Liver (tissue), 9 donors: ENCODE measurements around the gene TWIST2. TPM values are rescaled to one million over a fixed set of nuclear protein-coding genes. Genes with fewer than 3 reads are reported as not detected.

Experiments
- DNase-seq: peaks from one replicate; pipeline ENCODE4 v3.0.0-alpha.2; 2017; ENCODE audit warnings: low spot score
- H3K27ac ChIP-seq, 2 donors: one replicate each; pipeline ENCODE4 v1.7.0; 2013; ENCODE audit warnings: inconsistent platforms in 2 of 2, low read length in 2 of 2, control low read depth in 1 of 2, low read depth in 1 of 2, mild to moderate bottlenecking in 1 of 2
- H3K27me3 ChIP-seq, 4 donors: one replicate each; pipeline versions ENCODE4 v1.6.1 to v1.7.0; 2013; ENCODE audit warnings: low read length in 3 of 4, inconsistent platforms in 1 of 4, mild to moderate bottlenecking in 1 of 4, moderate library complexity in 1 of 4; ENCODE audit not compliant: control insufficient read depth in 4 of 4, insufficient read depth in 4 of 4
- H3K36me3 ChIP-seq, 4 donors: one replicate each; pipeline versions ENCODE4 v1.6.1 to v1.7.0; 2013; ENCODE audit warnings: low read length in 3 of 4, mild to moderate bottlenecking in 3 of 4, low read depth in 1 of 4, moderate library complexity in 1 of 4; ENCODE audit not compliant: control insufficient read depth in 4 of 4, insufficient read depth in 3 of 4
- H3K4me1 ChIP-seq, 4 donors: one replicate each; pipeline versions ENCODE4 v1.6.1 to v1.7.0; 2013; ENCODE audit warnings: low read length in 3 of 4, mild to moderate bottlenecking in 3 of 4, moderate library complexity in 1 of 4; ENCODE audit not compliant: control insufficient read depth in 4 of 4, insufficient read depth in 4 of 4
- H3K4me3 ChIP-seq, 3 donors: one replicate each; pipeline versions ENCODE4 v1.6.1 to v1.7.0; 2013; ENCODE audit warnings: low read length in 3 of 3, control low read depth in 1 of 3, low read depth in 1 of 3, mild to moderate bottlenecking in 1 of 3
- H3K9ac ChIP-seq, 2 donors: one replicate each; pipeline ENCODE4 v1.7.0; 2013; ENCODE audit warnings: low read length in 2 of 2, mild to moderate bottlenecking in 2 of 2, moderate library complexity in 2 of 2, control low read depth in 1 of 2, low read depth in 1 of 2
- H3K9me3 ChIP-seq, 4 donors: one replicate each; pipeline versions ENCODE4 v1.6.1 to v1.7.0; 2013; ENCODE audit warnings: low read length in 3 of 4; ENCODE audit not compliant: control insufficient read depth in 4 of 4
- EGR1 ChIP-seq, 2 donors: IDR thresholded peaks; 2 replicates each; pipeline ENCODE4 v1.6.1; 2016 to 2018; ENCODE audit warnings: antibody characterized with exemption in 2 of 2, low read depth in 2 of 2
- FOXA1 ChIP-seq: IDR thresholded peaks from 2 replicates; pipeline ENCODE4 v1.6.1; 2016; ENCODE audit warnings: antibody characterized with exemption
- GABPA ChIP-seq, 2 donors: IDR thresholded peaks in 1 of 2; conservative IDR thresholded peaks in 1 of 2; 2 replicates each; pipeline ENCODE4 v1.6.1; 2016; ENCODE audit warnings: antibody characterized with exemption in 2 of 2, mild to moderate bottlenecking in 1 of 2, moderate library complexity in 1 of 2
- HNF4G ChIP-seq: IDR thresholded peaks from 2 replicates; pipeline ENCODE4 v1.6.1; 2016; ENCODE audit warnings: antibody characterized with exemption
- JUND ChIP-seq, 2 donors: IDR thresholded peaks; 2 replicates each; pipeline ENCODE4 v1.6.1; 2016; ENCODE audit warnings: antibody characterized with exemption in 2 of 2
- NR2F2 ChIP-seq: IDR thresholded peaks from 2 replicates; pipeline ENCODE4 v1.6.1; 2016; ENCODE audit warnings: antibody characterized with exemption
- RAD21 ChIP-seq, 2 donors: IDR thresholded peaks; 2 replicates each; pipeline ENCODE4 v1.6.1; 2016; ENCODE audit warnings: antibody characterized with exemption in 2 of 2, mild to moderate bottlenecking in 2 of 2
- RXRA ChIP-seq, 2 donors: IDR thresholded peaks; 2 replicates each; pipeline ENCODE4 v1.6.1; 2017 to 2018; ENCODE audit warnings: antibody characterized with exemption in 2 of 2, mild to moderate bottlenecking in 1 of 2
- SP1 ChIP-seq: IDR thresholded peaks from 2 replicates; pipeline ENCODE4 v1.6.1; 2018; ENCODE audit warnings: antibody characterized with exemption, mild to moderate bottlenecking
- TAF1 ChIP-seq: conservative IDR thresholded peaks from 2 replicates; pipeline ENCODE4 v1.6.1; 2016; ENCODE audit warnings: antibody characterized with exemption, mild to moderate bottlenecking
- YY1 ChIP-seq: IDR thresholded peaks from 2 replicates; pipeline ENCODE4 v1.6.1; 2016; ENCODE audit warnings: antibody characterized with exemption, mild to moderate bottlenecking
- WGBS: extraction: QIAGEN DNeasy Blood & Tissue Kit; methylation state at CpG from one replicate; pipeline ENCODE4 v1.1.7; 2013; 5-methylcytosine and 5-hydroxymethylcytosine counted together
- polyA plus RNA-seq, 2 donors: library from polyadenylated mRNA; stranded (reverse) in 1 of 2; unstranded in 1 of 2; fragments of 200-250 nt in 1 of 2; fragments of >200 nt in 1 of 2; fragmentation: Nextera tagmentation in 1 of 2; extraction: Ambion mirVana in 1 of 2; gene quantifications; one replicate each; pipeline versions ENCODE4 v1.2.1 to v1.2.3, GENCODE V29; 2013 to 2015
- total RNA-seq, 2 donors: library from RNA; depleted of rRNA; stranded (reverse); fragments of >200 nt; gene quantifications; one replicate each; pipeline ENCODE4 v1.2.3, GENCODE V29; 2014
- TF ChIP-seq, protein P1 (sequence below): IDR thresholded peaks from 2 replicates; pipeline ENCODE4 v1.6.1; 2016; ENCODE audit warnings: antibody characterized with exemption, mild to moderate bottlenecking
- TF ChIP-seq, protein P2 (sequence below): fragments of 150-350 bp; IDR thresholded peaks from 2 replicates; pipeline ENCODE4 v1.5.1; 2017; ENCODE audit warnings: improper control_type of control experiment, low read depth, low read length; ENCODE audit not compliant: missing input control
- TF ChIP-seq, protein P3 (sequence below): IDR thresholded peaks from 2 replicates; pipeline ENCODE4 v1.6.1; 2016; ENCODE audit warnings: antibody characterized with exemption
- TF ChIP-seq, protein P4 (sequence below): IDR thresholded peaks from 2 replicates; pipeline ENCODE4 v1.6.1; 2016; ENCODE audit warnings: antibody characterized with exemption
- donor health status: healthy.
- donor health status: healthy.
- donor health status: healthy.
- donor health status: healthy.
- donor health status: healthy.

TWIST2 gene
- total and polyA plus RNA-seq, 4 donors, result 0.17 to 0.20 (median 0.19) TPM; not detected in 1

GRCh38 chr2:238855891-238856580, 8.2 kb downstream of the TWIST2 start:
- no peak for DNase-seq
- no peak for TF ChIP-seq YY1
- TF ChIP-seq GABPA (IDR thresholded peaks at IDR 0.05 in 1 of 2, conservative IDR thresholded peaks at IDR 0.05 in 1 of 2), result no peak
- TF ChIP-seq, protein P1, sequence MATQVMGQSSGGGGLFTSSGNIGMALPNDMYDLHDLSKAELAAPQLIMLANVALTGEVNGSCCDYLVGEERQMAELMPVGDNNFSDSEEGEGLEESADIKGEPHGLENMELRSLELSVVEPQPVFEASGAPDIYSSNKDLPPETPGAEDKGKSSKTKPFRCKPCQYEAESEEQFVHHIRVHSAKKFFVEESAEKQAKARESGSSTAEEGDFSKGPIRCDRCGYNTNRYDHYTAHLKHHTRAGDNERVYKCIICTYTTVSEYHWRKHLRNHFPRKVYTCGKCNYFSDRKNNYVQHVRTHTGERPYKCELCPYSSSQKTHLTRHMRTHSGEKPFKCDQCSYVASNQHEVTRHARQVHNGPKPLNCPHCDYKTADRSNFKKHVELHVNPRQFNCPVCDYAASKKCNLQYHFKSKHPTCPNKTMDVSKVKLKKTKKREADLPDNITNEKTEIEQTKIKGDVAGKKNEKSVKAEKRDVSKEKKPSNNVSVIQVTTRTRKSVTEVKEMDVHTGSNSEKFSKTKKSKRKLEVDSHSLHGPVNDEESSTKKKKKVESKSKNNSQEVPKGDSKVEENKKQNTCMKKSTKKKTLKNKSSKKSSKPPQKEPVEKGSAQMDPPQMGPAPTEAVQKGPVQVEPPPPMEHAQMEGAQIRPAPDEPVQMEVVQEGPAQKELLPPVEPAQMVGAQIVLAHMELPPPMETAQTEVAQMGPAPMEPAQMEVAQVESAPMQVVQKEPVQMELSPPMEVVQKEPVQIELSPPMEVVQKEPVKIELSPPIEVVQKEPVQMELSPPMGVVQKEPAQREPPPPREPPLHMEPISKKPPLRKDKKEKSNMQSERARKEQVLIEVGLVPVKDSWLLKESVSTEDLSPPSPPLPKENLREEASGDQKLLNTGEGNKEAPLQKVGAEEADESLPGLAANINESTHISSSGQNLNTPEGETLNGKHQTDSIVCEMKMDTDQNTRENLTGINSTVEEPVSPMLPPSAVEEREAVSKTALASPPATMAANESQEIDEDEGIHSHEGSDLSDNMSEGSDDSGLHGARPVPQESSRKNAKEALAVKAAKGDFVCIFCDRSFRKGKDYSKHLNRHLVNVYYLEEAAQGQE, result no peak
- TF ChIP-seq, protein P2, sequence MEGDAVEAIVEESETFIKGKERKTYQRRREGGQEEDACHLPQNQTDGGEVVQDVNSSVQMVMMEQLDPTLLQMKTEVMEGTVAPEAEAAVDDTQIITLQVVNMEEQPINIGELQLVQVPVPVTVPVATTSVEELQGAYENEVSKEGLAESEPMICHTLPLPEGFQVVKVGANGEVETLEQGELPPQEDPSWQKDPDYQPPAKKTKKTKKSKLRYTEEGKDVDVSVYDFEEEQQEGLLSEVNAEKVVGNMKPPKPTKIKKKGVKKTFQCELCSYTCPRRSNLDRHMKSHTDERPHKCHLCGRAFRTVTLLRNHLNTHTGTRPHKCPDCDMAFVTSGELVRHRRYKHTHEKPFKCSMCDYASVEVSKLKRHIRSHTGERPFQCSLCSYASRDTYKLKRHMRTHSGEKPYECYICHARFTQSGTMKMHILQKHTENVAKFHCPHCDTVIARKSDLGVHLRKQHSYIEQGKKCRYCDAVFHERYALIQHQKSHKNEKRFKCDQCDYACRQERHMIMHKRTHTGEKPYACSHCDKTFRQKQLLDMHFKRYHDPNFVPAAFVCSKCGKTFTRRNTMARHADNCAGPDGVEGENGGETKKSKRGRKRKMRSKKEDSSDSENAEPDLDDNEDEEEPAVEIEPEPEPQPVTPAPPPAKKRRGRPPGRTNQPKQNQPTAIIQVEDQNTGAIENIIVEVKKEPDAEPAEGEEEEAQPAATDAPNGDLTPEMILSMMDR, result no peak
- 71% methylated on average over 12 of the region's 12 CpGs for whole genome bisulfite sequencing
- Histone ChIP-seq H3K27ac (no peak overlapping the region), H3K27me3 (peaks cover 0 to 9% (median under 1%) of the 10 kb centered on the region in 4 donors), H3K9me3 (no peaks in the 10 kb centered on the region), H3K4me1 (no peaks in the 10 kb centered on the region), H3K9ac (no peak overlapping the region), H3K4me3 (no peak overlapping the region), H3K36me3 (no peaks in the 10 kb centered on the region)

GRCh38 chr2:238856713-238857567, 9.1 kb downstream of the TWIST2 start:
- Histone ChIP-seq H3K27me3 (peaks cover 0 to 9% (median 0%) of the 10 kb centered on the region in 4 donors), H3K4me1 (no peaks in the 10 kb centered on the region), H3K9ac (no peak overlapping the region), H3K9me3 (no peaks in the 10 kb centered on the region), H3K27ac (no peak overlapping the region), H3K4me3 (no peak overlapping the region), H3K36me3 (no peaks in the 10 kb centered on the region)
- DNase-seq, result no peak
- 81% methylated on average over 16 of the region's 16 CpGs for WGBS
- TF ChIP-seq NR2F2, result no peak
- TF ChIP-seq RXRA (IDR thresholded peaks at IDR 0.05), result no peak
- TF ChIP-seq, protein P3, sequence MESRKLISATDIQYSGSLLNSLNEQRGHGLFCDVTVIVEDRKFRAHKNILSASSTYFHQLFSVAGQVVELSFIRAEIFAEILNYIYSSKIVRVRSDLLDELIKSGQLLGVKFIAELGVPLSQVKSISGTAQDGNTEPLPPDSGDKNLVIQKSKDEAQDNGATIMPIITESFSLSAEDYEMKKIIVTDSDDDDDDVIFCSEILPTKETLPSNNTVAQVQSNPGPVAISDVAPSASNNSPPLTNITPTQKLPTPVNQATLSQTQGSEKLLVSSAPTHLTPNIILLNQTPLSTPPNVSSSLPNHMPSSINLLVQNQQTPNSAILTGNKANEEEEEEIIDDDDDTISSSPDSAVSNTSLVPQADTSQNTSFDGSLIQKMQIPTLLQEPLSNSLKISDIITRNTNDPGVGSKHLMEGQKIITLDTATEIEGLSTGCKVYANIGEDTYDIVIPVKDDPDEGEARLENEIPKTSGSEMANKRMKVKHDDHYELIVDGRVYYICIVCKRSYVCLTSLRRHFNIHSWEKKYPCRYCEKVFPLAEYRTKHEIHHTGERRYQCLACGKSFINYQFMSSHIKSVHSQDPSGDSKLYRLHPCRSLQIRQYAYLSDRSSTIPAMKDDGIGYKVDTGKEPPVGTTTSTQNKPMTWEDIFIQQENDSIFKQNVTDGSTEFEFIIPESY, result no peak
- TF ChIP-seq TAF1, result no peak
- no peak for TF ChIP-seq FOXA1
- TF ChIP-seq JUND (IDR thresholded peaks at IDR 0.05), result no peak
- no peak for TF ChIP-seq GABPA (IDR thresholded peaks at IDR 0.05 in 1 of 2, conservative IDR thresholded peaks at IDR 0.05 in 1 of 2)
- no peak for TF ChIP-seq YY1
- TF ChIP-seq HNF4G, result no peak
- TF ChIP-seq, protein P1, result no peak
- TF ChIP-seq EGR1 (IDR thresholded peaks at IDR 0.05; ENCODE audit: low read depth in 2 of 2), result no peak
- no peak for TF ChIP-seq RAD21 (IDR thresholded peaks at IDR 0.05)
- TF ChIP-seq, protein P4, sequence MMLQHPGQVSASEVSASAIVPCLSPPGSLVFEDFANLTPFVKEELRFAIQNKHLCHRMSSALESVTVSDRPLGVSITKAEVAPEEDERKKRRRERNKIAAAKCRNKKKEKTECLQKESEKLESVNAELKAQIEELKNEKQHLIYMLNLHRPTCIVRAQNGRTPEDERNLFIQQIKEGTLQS, result no peak
- TF ChIP-seq, protein P2, result no peak
- TF ChIP-seq SP1, result no peak
